H9 (cell line): Measurements from ENCODE around the gene CBY1. TPM values are rescaled to one million over a fixed set of nuclear protein-coding genes. Genes with fewer than 3 reads are reported as not detected.
A peak's percentile ranks its signal among the peaks of the same experiment; 100 is the strongest.

Source experiments
- DNase-seq: peaks from one replicate; pipeline ENCODE4 v3.0.0-alpha.2; 2017
- H2AFZ ChIP-seq: one replicate; pipeline ENCODE4 v1.6.1; 2013; ENCODE audit warnings: mild to moderate bottlenecking, low read length, control low read depth, moderate library complexity
- H2AK5ac ChIP-seq: 2 replicates; pipeline ENCODE4 v1.6.1; 2013; ENCODE audit warnings: low read length, control low read depth, mixed read lengths; ENCODE audit not compliant: insufficient read length
- H2BK120ac ChIP-seq: one replicate; pipeline ENCODE4 v1.6.1; 2013; ENCODE audit warnings: low read depth, mild to moderate bottlenecking, low read length, control low read depth, inconsistent platforms; ENCODE audit not compliant: poor library complexity, severe bottlenecking
- H2BK12ac ChIP-seq: 2 replicates; pipeline ENCODE4 v1.6.1; 2013; ENCODE audit warnings: low read length, control low read depth, mixed read lengths, low read depth; ENCODE audit not compliant: insufficient read length
- H2BK15ac ChIP-seq: 2 replicates; pipeline ENCODE4 v1.6.1; 2013; ENCODE audit warnings: low read depth, low read length, control low read depth
- H2BK20ac ChIP-seq: one replicate; pipeline ENCODE4 v1.6.1; 2013; ENCODE audit warnings: low read depth, mild to moderate bottlenecking, low read length, control low read depth, inconsistent platforms; ENCODE audit not compliant: poor library complexity, severe bottlenecking
- H2BK5ac ChIP-seq: 2 replicates; pipeline ENCODE4 v1.6.1; 2013; ENCODE audit warnings: low read length, control low read depth, mixed read lengths; ENCODE audit not compliant: insufficient read length
- H3K14ac ChIP-seq: 2 replicates; pipeline ENCODE4 v1.6.1; 2013; ENCODE audit warnings: low read length, control low read depth; ENCODE audit not compliant: insufficient read depth
- H3K18ac ChIP-seq: 2 replicates; pipeline ENCODE4 v1.6.1; 2013; ENCODE audit warnings: low read depth, mild to moderate bottlenecking, mixed read lengths, low read length, control low read depth; ENCODE audit not compliant: insufficient read length
- H3K23ac ChIP-seq: 2 replicates; pipeline ENCODE4 v1.6.1; 2013; ENCODE audit warnings: low read length, control low read depth, mixed read lengths, low read depth; ENCODE audit not compliant: insufficient read length
- H3K23me2 ChIP-seq: 2 replicates; pipeline ENCODE4 v1.6.1; 2013; ENCODE audit warnings: low read depth, mild to moderate bottlenecking, mixed read lengths, low read length, control low read depth; ENCODE audit not compliant: insufficient read length, poor library complexity, severe bottlenecking
- H3K27ac ChIP-seq: 2 replicates; pipeline ENCODE4 v1.5.1; 2013; ENCODE audit warnings: low read length, control low read depth, mixed read lengths, low read depth; ENCODE audit not compliant: insufficient read length
- H3K27me3 ChIP-seq: 2 replicates; pipeline ENCODE4 v1.6.1; 2013; ENCODE audit warnings: low read length, control low read depth, inconsistent platforms; ENCODE audit not compliant: insufficient read depth
- H3K4ac ChIP-seq: 2 replicates; pipeline ENCODE4 v1.6.1; 2013; ENCODE audit warnings: low read depth, mild to moderate bottlenecking, control low read depth, inconsistent platforms, low read length, moderate library complexity
- H3K4me1 ChIP-seq: 2 replicates; pipeline ENCODE4 v1.6.1; 2013; ENCODE audit warnings: low read length, control low read depth, inconsistent platforms; ENCODE audit not compliant: insufficient read depth
- H3K4me2 ChIP-seq: 2 replicates; pipeline ENCODE4 v1.6.1; 2013; ENCODE audit warnings: low read length, control low read depth, mixed read lengths; ENCODE audit not compliant: insufficient read length, insufficient read depth
- H3K56ac ChIP-seq: 2 replicates; pipeline ENCODE4 v1.6.1; 2013; ENCODE audit warnings: low read depth, mild to moderate bottlenecking, mixed read lengths, low read length, control low read depth; ENCODE audit not compliant: insufficient read length
- H3K79me1 ChIP-seq: 2 replicates; pipeline ENCODE4 v1.6.1; 2013; ENCODE audit warnings: low read depth, mild to moderate bottlenecking, moderate library complexity, low read length, control low read depth, inconsistent platforms; ENCODE audit not compliant: insufficient read depth, poor library complexity, severe bottlenecking
- H3K79me2 ChIP-seq: 2 replicates; pipeline ENCODE4 v1.6.1; 2013; ENCODE audit warnings: low read length, control low read depth, inconsistent platforms; ENCODE audit not compliant: insufficient read depth
- H3K9ac ChIP-seq: 2 replicates; pipeline ENCODE4 v1.6.1; 2013; ENCODE audit warnings: low read length, control low read depth, mixed read lengths; ENCODE audit not compliant: insufficient read length; ENCODE audit errors: extremely low read depth
- H3K9me3 ChIP-seq: one replicate; pipeline ENCODE4 v1.6.1; 2013; ENCODE audit warnings: low read depth, low read length, inconsistent platforms; ENCODE audit not compliant: control insufficient read depth
- H3T11ph ChIP-seq: one replicate; pipeline ENCODE4 v1.6.1; 2013; ENCODE audit warnings: mild to moderate bottlenecking, low read length, control low read depth, inconsistent platforms
- H4K20me1 ChIP-seq: one replicate; pipeline ENCODE4 v1.6.1; 2013; ENCODE audit not compliant: control insufficient read depth, insufficient read length, insufficient read depth
- H4K5ac ChIP-seq: 2 replicates; pipeline ENCODE4 v1.6.1; 2013; ENCODE audit warnings: low read depth, mild to moderate bottlenecking, mixed read lengths, low read length, control low read depth; ENCODE audit not compliant: insufficient read length
- H4K8ac ChIP-seq: replicated peaks from 2 replicates; pipeline ENCODE4 v1.6.1; 2013; ENCODE audit warnings: low read length, control low read depth, mixed read lengths, low read depth; ENCODE audit not compliant: insufficient read length
- H4K91ac ChIP-seq: 2 replicates; pipeline ENCODE4 v1.6.1; 2013; ENCODE audit warnings: low read depth, mild to moderate bottlenecking, moderate library complexity, mixed read lengths, low read length, control low read depth; ENCODE audit not compliant: insufficient read length
- H3K27ac Mint-ChIP-seq, 3 experiments: 2 replicates in 2 of 3; 3 replicates in 1 of 3; pipeline ENCODE4 v1.8.0; 2020 to 2021; ENCODE audit warnings: mixed read lengths in 3 of 3, mild to moderate bottlenecking in 1 of 3, moderate library complexity in 1 of 3
- H3K27me3 Mint-ChIP-seq: 2 replicates; pipeline ENCODE4 v1.8.0; 2021; ENCODE audit warnings: low read depth, mild to moderate bottlenecking, moderate library complexity, mixed read lengths
- H3K36me3 Mint-ChIP-seq, 3 experiments: 2 replicates in 2 of 3; 3 replicates in 1 of 3; pipeline ENCODE4 v1.8.0; 2020 to 2021; ENCODE audit warnings: low read depth in 3 of 3, mixed read lengths in 3 of 3; ENCODE audit not compliant: insufficient read depth in 1 of 3
- H3K4me1 Mint-ChIP-seq, 2 experiments: 2 replicates each; pipeline ENCODE4 v1.8.0; 2020; ENCODE audit warnings: mixed read lengths in 2 of 2
- H3K4me3 Mint-ChIP-seq, 2 experiments: 2 replicates in 1 of 2; 3 replicates in 1 of 2; pipeline ENCODE4 v1.8.0; 2020 to 2021; ENCODE audit warnings: mild to moderate bottlenecking in 2 of 2, mixed read lengths in 2 of 2, moderate library complexity in 1 of 2
- H3K9me3 Mint-ChIP-seq, 2 experiments: 2 replicates in 1 of 2; 3 replicates in 1 of 2; pipeline ENCODE4 v1.8.0; 2020; ENCODE audit warnings: mild to moderate bottlenecking in 2 of 2, mixed read lengths in 2 of 2, moderate library complexity in 1 of 2
- whole genome bisulfite sequencing: extraction: QIAGEN DNeasy Blood & Tissue Kit; methylation state at CpG from one replicate; pipeline ENCODE4 v1.1.7; 2013; ENCODE audit warnings: missing lambda C conversion rate, low lambda C conversion rate, mixed read lengths; ENCODE audit not compliant: insufficient read length; ENCODE audit errors: extremely low coverage; 5-methylcytosine and 5-hydroxymethylcytosine counted together
- total RNA-seq: library from RNA; stranded (reverse); gene quantifications from 2 replicates; pipeline ENCODE4 v1.2.1, GENCODE V29; 2021
- TF ChIP-seq, protein P1 (sequence below): fragments of 200-600 bp; sonication (generic); conservative IDR thresholded peaks from 3 replicates; pipeline ENCODE4 v1.8.0; 2021; ENCODE audit warnings: antibody characterized with exemption, mild to moderate bottlenecking

The CBY1 gene
- total RNA-seq, 1 experiment from 2014 or later: 26.6 TPM

DNA sequence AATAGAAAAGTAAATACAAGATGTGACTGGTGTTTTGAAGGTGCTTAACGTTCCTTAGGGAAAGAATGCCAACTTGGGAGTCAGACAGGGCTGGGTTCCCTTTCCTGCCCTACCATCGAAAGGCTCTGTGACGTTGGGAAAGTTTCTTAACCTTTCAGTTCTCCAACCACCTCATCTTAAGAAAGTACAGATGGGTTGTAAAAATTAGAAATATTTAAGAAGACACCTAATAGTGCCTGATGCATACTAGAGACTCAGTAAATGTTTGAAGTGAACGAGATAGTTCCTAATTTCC, 50.4 kb downstream of the CBY1 start:
- peaks cover 6 to 25% (median 21%) of the 10 kb centered on the region in 3 experiments; a peak in 5 of 7 replicates for H3K36me3 Mint-ChIP-seq
- Histone ChIP-seq H4K5ac (no peak overlapping the region), H3K4ac (no peak overlapping the region), H2BK15ac (no peak overlapping the region), H3K9me3 (no peaks in the 10 kb centered on the region), H3K56ac (no peak overlapping the region), H3T11ph (no peak overlapping the region), H3K27me3 (no peaks in the 10 kb centered on the region), H4K91ac (no peak overlapping the region), H2BK12ac (no peak overlapping the region), H3K23me2 (peaks cover 11% of the 10 kb centered on the region), H3K79me2 (peaks cover 34% of the 10 kb centered on the region; the same call in 1 of the 2 replicates), H3K79me1 (peaks cover 7% of the 10 kb centered on the region), H2AFZ (no peak overlapping the region), H2BK120ac (no peak overlapping the region), H4K8ac (no peak overlapping the region), H2BK5ac (no peak overlapping the region), H3K4me2 (peak overlapping the region; percentile 94), H3K4me1 (peaks cover 10% of the 10 kb centered on the region), H3K23ac (no peak overlapping the region), H3K9ac (peak overlapping the region; percentile 48), H4K20me1 (no peaks in the 10 kb centered on the region), H3K18ac (no peak overlapping the region), H3K27ac (no peak overlapping the region), H2BK20ac (no peak overlapping the region), H3K14ac (no peak overlapping the region), H2AK5ac (no peak overlapping the region)
- peaks cover 40 to 45% of the 10 kb centered on the region in 2 experiments for H3K4me1 Mint-ChIP-seq
- WGBS: no CpG with 5 or more reads among the region's 4 CpGs
- H3K4me3 Mint-ChIP-seq: peak overlapping the region; percentile 93 to 95
- no peaks in the 10 kb centered on the region for H3K9me3 Mint-ChIP-seq
- no peaks in the 10 kb centered on the region; the same call in 1 of the 2 replicates for H3K27me3 Mint-ChIP-seq
- H3K27ac Mint-ChIP-seq: no peak overlapping the region
- TF ChIP-seq, protein P1, sequence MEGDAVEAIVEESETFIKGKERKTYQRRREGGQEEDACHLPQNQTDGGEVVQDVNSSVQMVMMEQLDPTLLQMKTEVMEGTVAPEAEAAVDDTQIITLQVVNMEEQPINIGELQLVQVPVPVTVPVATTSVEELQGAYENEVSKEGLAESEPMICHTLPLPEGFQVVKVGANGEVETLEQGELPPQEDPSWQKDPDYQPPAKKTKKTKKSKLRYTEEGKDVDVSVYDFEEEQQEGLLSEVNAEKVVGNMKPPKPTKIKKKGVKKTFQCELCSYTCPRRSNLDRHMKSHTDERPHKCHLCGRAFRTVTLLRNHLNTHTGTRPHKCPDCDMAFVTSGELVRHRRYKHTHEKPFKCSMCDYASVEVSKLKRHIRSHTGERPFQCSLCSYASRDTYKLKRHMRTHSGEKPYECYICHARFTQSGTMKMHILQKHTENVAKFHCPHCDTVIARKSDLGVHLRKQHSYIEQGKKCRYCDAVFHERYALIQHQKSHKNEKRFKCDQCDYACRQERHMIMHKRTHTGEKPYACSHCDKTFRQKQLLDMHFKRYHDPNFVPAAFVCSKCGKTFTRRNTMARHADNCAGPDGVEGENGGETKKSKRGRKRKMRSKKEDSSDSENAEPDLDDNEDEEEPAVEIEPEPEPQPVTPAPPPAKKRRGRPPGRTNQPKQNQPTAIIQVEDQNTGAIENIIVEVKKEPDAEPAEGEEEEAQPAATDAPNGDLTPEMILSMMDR: no peak
- DNase-seq: no peak
